8988T (cell line): Measurements from ENCODE around the gene PSMG4.

Experiments
- DNase-seq: peaks from one replicate; pipeline ENCODE4 v3.0.0; 2011

Gene PSMG4

DNA sequence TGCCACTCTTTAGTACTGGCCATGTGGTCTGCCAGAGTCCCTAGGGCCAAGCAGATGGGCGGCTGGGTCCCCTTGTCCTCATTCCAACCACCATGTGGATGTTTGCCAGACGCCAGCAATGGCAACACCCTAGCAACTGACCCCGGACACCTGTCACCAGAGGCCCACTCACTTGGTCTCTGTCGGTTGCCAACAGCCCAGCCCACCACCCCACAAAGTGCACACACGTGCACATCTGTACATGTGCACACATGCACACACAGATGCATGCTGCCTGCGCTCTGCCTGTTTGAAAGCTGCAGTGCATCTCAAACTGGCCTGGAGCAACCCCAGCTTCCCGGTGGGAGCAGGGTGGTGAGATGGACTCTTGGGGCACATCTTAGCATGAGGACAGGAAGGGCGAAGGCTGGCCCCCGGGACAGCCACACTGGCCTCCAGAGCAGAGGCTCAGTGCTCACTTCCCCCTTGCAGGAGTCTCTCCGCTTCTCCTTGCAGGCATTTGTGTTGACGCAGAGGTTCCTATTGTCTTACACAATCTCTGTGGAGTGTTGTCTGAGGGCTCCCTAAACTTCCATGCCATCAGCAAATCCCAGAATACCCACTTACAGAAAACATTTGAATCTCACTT, 54.0 kb downstream of the PSMG4 start:
- DNase-seq, result no peak

DNA sequence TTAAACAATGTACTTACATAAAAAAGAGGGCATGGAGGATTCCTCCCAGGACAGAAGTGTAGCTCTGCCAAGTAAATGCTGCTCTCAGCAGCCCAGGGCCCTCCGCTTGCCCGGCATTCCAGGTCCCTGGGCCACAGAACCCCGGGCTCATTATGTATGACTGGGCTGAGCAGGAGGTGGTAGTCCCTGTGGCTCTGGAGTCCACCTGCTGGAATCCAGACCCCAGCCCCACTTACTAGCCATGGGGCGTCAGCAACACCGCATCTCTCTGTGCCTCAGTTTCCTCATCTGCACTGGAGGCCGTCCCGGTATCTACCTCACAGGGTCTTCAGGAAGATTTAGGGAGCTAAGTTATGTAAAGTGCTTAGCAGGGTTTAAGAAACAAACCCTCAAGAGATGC, 55.4 kb downstream of the PSMG4 start:
- DNase-seq, result no peak

DNA sequence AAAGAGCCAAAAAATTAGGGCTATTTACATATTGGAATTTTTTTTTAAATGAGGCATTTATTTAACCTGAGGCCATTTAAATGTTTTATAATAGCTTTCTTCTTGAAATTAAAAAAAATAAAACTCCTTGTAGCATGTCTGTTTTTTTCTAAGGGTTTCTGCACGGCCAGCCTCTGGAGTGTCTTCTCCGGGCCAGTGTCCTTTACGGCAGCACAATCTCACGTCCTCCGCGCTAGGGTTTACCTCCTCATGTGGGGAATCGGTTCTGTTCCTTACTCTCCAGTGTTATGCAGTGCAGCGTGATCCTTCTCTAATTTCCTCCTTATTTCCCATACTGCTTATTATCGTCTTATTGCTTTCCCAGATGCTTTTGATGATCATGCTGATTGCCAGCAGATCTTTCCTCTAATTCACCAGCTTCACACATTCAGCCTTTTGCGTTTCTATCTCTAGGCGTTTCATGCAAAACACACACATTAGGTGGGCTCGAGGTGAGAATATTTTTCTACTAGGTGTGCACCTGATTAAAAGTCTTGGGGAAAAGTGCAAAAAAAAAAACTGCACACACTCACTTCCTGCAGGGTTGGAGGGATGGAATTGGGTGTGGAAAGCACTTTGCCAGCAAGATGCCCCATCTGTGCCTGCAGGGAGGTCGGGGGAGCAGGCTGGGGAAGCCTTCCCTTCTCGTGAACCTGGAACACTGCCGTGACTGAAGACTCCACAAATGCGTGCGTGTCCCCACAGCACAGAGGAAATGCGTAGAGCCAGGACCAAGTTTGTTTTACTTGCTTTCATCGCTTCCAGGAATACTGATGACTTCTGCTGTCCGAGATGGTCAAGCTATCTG, 56.1 kb downstream of the PSMG4 start:
- DNase-seq, result no peak

DNA sequence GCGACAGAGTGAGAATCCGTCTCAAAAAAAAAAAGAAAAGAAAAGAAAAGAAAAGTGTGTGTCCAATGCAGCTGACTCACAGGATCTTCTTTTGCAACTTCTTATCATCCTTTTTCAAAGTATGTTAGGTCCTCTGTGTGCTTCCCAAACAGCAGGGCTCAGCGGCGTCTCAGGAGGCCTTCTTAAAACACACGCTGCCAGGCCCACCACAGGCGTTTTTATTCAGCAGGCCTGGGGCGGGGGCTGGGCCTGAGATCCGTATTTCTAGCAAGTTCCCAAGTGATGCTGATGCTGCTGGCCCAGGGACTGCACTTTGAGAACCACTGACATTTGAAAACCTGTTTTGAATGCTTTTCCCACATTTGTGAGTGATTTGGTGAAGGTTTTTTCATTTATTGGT, 57.1 kb downstream of the PSMG4 start:
- DNase-seq, result no peak

DNA sequence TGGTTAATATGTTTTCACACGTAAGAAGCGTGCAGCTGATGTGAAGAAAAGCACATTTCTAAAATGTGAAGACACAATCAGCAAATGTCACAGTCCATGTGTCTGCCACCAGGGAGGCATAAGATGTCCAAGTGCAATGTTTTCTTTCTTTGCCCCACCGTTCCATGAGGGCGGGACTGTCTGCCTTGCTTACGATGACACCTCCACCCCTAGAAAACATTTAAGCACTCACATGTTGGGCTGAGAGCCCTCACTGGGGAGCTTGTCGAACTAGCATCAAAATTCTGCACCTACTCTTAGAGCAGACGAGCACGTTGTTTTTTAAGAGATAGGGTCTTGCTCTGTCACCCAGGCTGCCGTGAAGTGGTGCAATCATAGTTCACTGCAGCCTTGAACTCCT, 57.6 kb downstream of the PSMG4 start:
- DNase-seq, result no peak

DNA sequence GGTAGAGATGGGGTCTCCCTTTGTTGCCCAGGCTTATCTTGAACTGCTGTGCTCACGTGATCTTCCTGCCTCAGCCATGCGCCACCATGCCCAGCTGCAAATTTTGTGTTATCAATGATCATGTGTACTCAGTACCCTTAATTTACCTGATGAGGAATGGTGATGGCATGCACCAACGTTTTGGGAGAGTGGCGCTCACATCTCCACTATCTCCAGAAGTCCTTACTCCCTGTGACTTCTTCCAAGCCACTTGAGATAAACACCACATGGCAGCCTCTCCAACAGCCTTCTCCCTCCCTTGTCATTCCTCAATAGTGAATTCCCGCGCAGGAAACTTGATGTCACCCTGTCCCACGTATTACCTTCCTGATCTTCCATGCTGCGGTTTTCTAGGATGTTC, 58.1 kb downstream of the PSMG4 start:
- DNase-seq, result no peak
